ENCODE results near the gene AP2A1. TPM values are rescaled to one million over a fixed set of nuclear protein-coding genes. Genes with fewer than 3 reads are reported as not detected.

The AP2A1 gene
- total and polyA plus RNA-seq, 9 of the 15 experiments (the other 6 are each of a cell fraction or from before 2014, with no cell fraction given) = 0.55 to 150 (median 31.9) TPM

DNA sequence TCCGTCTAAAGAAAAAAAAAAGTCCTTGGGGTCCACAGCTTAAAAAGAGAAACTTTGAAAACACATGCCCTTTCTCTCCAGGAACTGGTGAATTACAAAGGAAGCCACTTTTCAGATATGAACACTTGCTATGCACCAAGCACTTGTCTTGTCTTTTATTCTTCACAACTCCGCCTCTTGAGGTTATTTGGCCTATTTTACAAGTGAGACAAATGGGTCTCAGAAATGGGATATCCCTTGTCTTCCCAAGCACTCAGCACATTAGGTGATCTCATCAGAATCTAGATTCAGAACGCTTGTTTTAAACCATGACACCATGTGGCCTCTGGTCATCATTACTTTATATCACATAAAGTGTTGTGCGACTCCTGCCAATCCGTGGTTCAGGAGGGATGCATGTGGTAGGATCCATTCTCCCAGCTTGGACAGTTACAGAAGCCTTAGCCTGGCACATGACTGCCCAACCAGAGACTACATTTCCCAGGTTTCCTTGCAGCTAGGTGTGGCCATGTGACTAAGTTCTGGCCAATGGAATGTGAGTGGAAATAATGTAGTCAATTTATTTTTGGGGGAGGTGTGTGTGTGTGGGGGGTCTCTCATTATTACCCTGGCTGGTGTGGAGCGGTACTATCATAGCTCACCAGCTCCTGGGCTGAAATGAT lies 17.6 kb upstream of the AP2A1 start:
- no peaks in the 10 kb centered on the region for H3K36me3 ChIP-seq (ENCODE audit: control insufficient read depth, insufficient read depth, low read length)
- peaks cover 4% of the 10 kb centered on the region; the same call in 1 of the 3 replicates for H3K79me2 ChIP-seq (ENCODE audit: control insufficient read depth, insufficient read depth, low read length)
- H3K9me1 ChIP-seq (ENCODE audit: control insufficient read depth, insufficient read depth, low read length) = no peaks in the 10 kb centered on the region
- peak overlapping the region; percentile 84 for H2AFZ ChIP-seq (ENCODE audit: low read depth, low read length)
- WGBS (ENCODE audit: insufficient coverage, low coverage, missing lambda C conversion rate) = 46% methylated on average over 6 of the region's 6 CpGs
- intact Hi-C loops (cut with micrococcal nuclease) = no loop called here
- CTCF ChIA-PET (ENCODE audit: low intra/inter-chr PET ratio) = no interaction called here
- DNase-seq (ENCODE audit: extremely low read depth in 1 of 4, low spot score in 3 of 4) (peak in 2 of 4 experiments; percentile 35 to 43), FAIRE-seq (peak; percentile 90), ATAC-seq (0 out of 3 replicates have a peak, but pooled peaks have one; percentile 31)
- in situ Hi-C loops (cut with MboI) = no loop called here
- no peaks in the 10 kb centered on the region for H3K27me3 ChIP-seq (ENCODE audit: control insufficient read depth in 2 of 2, insufficient read depth in 2 of 2, low read length in 2 of 2)
- H3K27ac ChIP-seq (ENCODE audit: extremely low read depth, low read depth, low read length) = peak overlapping the region; percentile 29; the same call in 1 of the 3 replicates
- H3K4me2 ChIP-seq (ENCODE audit: insufficient read depth, low read length) = no peak overlapping the region
- BruUV-seq (replicated peaks) = no TSS peak
- no peak overlapping the region for H3K9ac ChIP-seq (ENCODE audit: insufficient read depth in 1 of 2, low read depth in 2 of 2, low read length in 2 of 2)
- POLR2A ChIA-PET = interaction anchor here (1.3 kb wide), 1 partner anchor 12 kb away, joined by 3 read pairs; no protein-coding TSS in a partner anchor
- no peaks in the 10 kb centered on the region for H4K20me1 ChIP-seq (replicated peaks; ENCODE audit: control insufficient read depth, insufficient read depth, low read length)
- peaks cover 11 to 26% of the 10 kb centered on the region in 2 experiments for H3K4me1 ChIP-seq (replicated peaks in 1 of 2; ENCODE audit: control insufficient read depth in 2 of 2, insufficient read depth in 2 of 2, low read length in 2 of 2)
- H3K9me3 ChIP-seq (replicated peaks; ENCODE audit: control insufficient read depth, insufficient read depth, low read depth, low read length) = peaks cover 10% of the 10 kb centered on the region
- no peak overlapping the region for H3K4me3 ChIP-seq
- TF ChIP-seq CBX3 (IDR thresholded peaks at IDR 0.05; ENCODE audit: borderline replicate concordance in 1 of 2, low read length in 2 of 2) (peak in 1 of 2 experiments; percentile 41; a peak in 1 of 3 replicates), RBM14 (IDR thresholded peaks at IDR 0.05; ENCODE audit: borderline replicate concordance, insufficient read depth, low read depth, low read length) (no peak), HOXB6 (CRISPR knock-in tag; IDR thresholded peaks at IDR 0.05; ENCODE audit: borderline replicate concordance) (no peak), ZNF282 (CRISPR knock-in tag; IDR thresholded peaks at IDR 0.05) (no peak), ZNF695 (CRISPR knock-in tag; IDR thresholded peaks at IDR 0.05) (no peak), FOXK2 (conservative IDR thresholded peaks at IDR 0.05 in 1 of 2, IDR thresholded peaks at IDR 0.05 in 1 of 2; ENCODE audit: low read depth in 2 of 2) (no peak), KAT2B (IDR thresholded peaks at IDR 0.05; ENCODE audit: low read depth, low read length) (no peak), DPF2 (IDR thresholded peaks at IDR 0.05) (no peak), ZNF507 (tag; conservative IDR thresholded peaks at IDR 0.05) (no peak), DNMT1 (IDR thresholded peaks at IDR 0.05) (no peak), MYC (IDR thresholded peaks at IDR 0.05; ENCODE audit: low read depth, low read length) (0 out of 2 replicates have a peak, but pooled peaks have one; percentile 39), MYC (CRISPR knock-in tag; IDR thresholded peaks at IDR 0.05; ENCODE audit: borderline replicate concordance, low read depth) (no peak), ZNF764 (CRISPR knock-in tag; IDR thresholded peaks at IDR 0.05; ENCODE audit: low read depth) (no peak), U2AF2 (optimal IDR thresholded peaks at IDR 0.05; ENCODE audit: low read depth, low read length) (no peak), RBM25 (IDR thresholded peaks at IDR 0.05; ENCODE audit: low read depth, low read length, severe bottlenecking) (peak; percentile 68)
- TF ChIP-seq, protein P1, sequence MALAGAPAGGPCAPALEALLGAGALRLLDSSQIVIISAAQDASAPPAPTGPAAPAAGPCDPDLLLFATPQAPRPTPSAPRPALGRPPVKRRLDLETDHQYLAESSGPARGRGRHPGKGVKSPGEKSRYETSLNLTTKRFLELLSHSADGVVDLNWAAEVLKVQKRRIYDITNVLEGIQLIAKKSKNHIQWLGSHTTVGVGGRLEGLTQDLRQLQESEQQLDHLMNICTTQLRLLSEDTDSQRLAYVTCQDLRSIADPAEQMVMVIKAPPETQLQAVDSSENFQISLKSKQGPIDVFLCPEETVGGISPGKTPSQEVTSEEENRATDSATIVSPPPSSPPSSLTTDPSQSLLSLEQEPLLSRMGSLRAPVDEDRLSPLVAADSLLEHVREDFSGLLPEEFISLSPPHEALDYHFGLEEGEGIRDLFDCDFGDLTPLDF (CRISPR knock-in tag; IDR thresholded peaks at IDR 0.05) = no peak
- TF ChIP-seq, protein P2, sequence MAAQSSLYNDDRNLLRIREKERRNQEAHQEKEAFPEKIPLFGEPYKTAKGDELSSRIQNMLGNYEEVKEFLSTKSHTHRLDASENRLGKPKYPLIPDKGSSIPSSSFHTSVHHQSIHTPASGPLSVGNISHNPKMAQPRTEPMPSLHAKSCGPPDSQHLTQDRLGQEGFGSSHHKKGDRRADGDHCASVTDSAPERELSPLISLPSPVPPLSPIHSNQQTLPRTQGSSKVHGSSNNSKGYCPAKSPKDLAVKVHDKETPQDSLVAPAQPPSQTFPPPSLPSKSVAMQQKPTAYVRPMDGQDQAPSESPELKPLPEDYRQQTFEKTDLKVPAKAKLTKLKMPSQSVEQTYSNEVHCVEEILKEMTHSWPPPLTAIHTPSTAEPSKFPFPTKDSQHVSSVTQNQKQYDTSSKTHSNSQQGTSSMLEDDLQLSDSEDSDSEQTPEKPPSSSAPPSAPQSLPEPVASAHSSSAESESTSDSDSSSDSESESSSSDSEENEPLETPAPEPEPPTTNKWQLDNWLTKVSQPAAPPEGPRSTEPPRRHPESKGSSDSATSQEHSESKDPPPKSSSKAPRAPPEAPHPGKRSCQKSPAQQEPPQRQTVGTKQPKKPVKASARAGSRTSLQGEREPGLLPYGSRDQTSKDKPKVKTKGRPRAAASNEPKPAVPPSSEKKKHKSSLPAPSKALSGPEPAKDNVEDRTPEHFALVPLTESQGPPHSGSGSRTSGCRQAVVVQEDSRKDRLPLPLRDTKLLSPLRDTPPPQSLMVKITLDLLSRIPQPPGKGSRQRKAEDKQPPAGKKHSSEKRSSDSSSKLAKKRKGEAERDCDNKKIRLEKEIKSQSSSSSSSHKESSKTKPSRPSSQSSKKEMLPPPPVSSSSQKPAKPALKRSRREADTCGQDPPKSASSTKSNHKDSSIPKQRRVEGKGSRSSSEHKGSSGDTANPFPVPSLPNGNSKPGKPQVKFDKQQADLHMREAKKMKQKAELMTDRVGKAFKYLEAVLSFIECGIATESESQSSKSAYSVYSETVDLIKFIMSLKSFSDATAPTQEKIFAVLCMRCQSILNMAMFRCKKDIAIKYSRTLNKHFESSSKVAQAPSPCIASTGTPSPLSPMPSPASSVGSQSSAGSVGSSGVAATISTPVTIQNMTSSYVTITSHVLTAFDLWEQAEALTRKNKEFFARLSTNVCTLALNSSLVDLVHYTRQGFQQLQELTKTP (IDR thresholded peaks at IDR 0.05; ENCODE audit: low read depth in 1 of 2, partially characterized antibody in 2 of 2) = no peak
